Activated CD4-positive, alpha-beta T cell treated with anti-CD3 and anti-CD28 coated beads, Interleukin-2, amount 10 ng/mL, durations not matched to agents 24 days and 14 days (primary cell): ENCODE measurements around the gene LYRM9. TPM values are rescaled to one million over a fixed set of nuclear protein-coding genes. Genes with fewer than 3 reads are reported as not detected.
"Not testable (repeated sequence)": the region's sequence is repeated elsewhere in the genome, so short reads cannot be mapped to it uniquely, and the experiment has no call there.

ENCODE experiments used
- DNase-seq: peaks from one replicate; pipeline ENCODE4 v3.0.0; 2022
- H3K27ac Mint-ChIP-seq: one replicate; pipeline ENCODE4 v1.8.0; 2022; ENCODE audit warnings: mild to moderate bottlenecking, mixed read lengths
- H3K27me3 Mint-ChIP-seq: one replicate; pipeline ENCODE4 v1.8.0; 2022; ENCODE audit warnings: mixed read lengths
- H3K36me3 Mint-ChIP-seq: one replicate; pipeline ENCODE4 v1.8.0; 2022; ENCODE audit warnings: low read depth, mild to moderate bottlenecking, mixed read lengths
- H3K4me1 Mint-ChIP-seq: one replicate; pipeline ENCODE4 v1.8.0; 2021; ENCODE audit warnings: mixed read lengths
- H3K4me3 Mint-ChIP-seq: one replicate; pipeline ENCODE4 v1.8.0; 2022; ENCODE audit warnings: mild to moderate bottlenecking, moderate library complexity, mixed read lengths
- H3K9me3 Mint-ChIP-seq: one replicate; pipeline ENCODE4 v1.8.0; 2021; ENCODE audit warnings: mixed read lengths
- intact Hi-C: fragments of 100-400 bp; cut with micrococcal nuclease; formaldehyde crosslinking; loops from one replicate; pipeline ENCODE4 v1.15.1; 2023
- total RNA-seq: library from RNA; stranded (reverse); gene quantifications from 2 replicates; pipeline ENCODE4 v1.2.3, GENCODE V29; 2022

Gene LYRM9
- total RNA-seq, 1 donor from 2014 or later = 2.4 TPM

GRCh38 chr17:27896701-27897100 lies 3.5 kb upstream of the LYRM9 start:
- Mint-ChIP-seq H3K4me3 (no peak overlapping the region), H3K36me3 (no peaks in the 10 kb centered on the region), H3K27me3 (peaks cover 32% of the 10 kb centered on the region), H3K4me1 (peaks cover 11% of the 10 kb centered on the region), H3K27ac (no peak overlapping the region), H3K9me3 (no peaks in the 10 kb centered on the region)
- intact Hi-C loops = no loop called here
- DNase-seq = no peak

- Mint-ChIP-seq H3K27me3 (peaks cover 32% of the 10 kb centered on the region), H3K4me3 (no peak overlapping the region), H3K27ac (no peak overlapping the region), H3K9me3 (no peaks in the 10 kb centered on the region), H3K36me3 (no peaks in the 10 kb centered on the region), H3K4me1 (peaks cover 13% of the 10 kb centered on the region)
- intact Hi-C loops = no loop called here
- DNase-seq = no peak
Observed at GRCh38 chr17:27895940-27896535, 2.9 kb upstream of the LYRM9 start.

- Mint-ChIP-seq H3K4me3 (no peak overlapping the region), H3K36me3 (no peaks in the 10 kb centered on the region), H3K27ac (no peak overlapping the region), H3K27me3 (peaks cover 32% of the 10 kb centered on the region), H3K9me3 (no peaks in the 10 kb centered on the region), H3K4me1 (peaks cover 15% of the 10 kb centered on the region)
- intact Hi-C loops = no loop called here
- no peak for DNase-seq
Observed at GRCh38 chr17:27895123-27895895, 2.1 kb upstream of the LYRM9 start.

GRCh38 chr17:27893841-27894503 lies 807 bp upstream of the LYRM9 start:
- H3K27me3 Mint-ChIP-seq = peaks cover 31% of the 10 kb centered on the region
- intact Hi-C loops = loop anchor here (1.0 to 5.0 kb wide), 3 partner anchors 86 to 357 kb away; partner anchors contain the start of gene NLK
- H3K36me3 Mint-ChIP-seq = no peaks in the 10 kb centered on the region
- no peaks in the 10 kb centered on the region for H3K9me3 Mint-ChIP-seq
- peak overlapping the region; percentile 10 for H3K27ac Mint-ChIP-seq
- peaks cover 17% of the 10 kb centered on the region for H3K4me1 Mint-ChIP-seq
- no peak for DNase-seq
- H3K4me3 Mint-ChIP-seq = peak overlapping the region; percentile 83

GRCh38 chr17:27892542-27892865 lies 661 bp downstream of the LYRM9 start:
- no peaks in the 10 kb centered on the region for H3K9me3 Mint-ChIP-seq
- H3K4me1 Mint-ChIP-seq = peaks cover 22% of the 10 kb centered on the region
- peak overlapping the region; percentile 70 for H3K27ac Mint-ChIP-seq
- no peak for DNase-seq
- peaks cover 29% of the 10 kb centered on the region for H3K27me3 Mint-ChIP-seq
- H3K36me3 Mint-ChIP-seq = no peaks in the 10 kb centered on the region
- intact Hi-C loops = loop anchor here (5.0 kb wide), 1 partner anchor 150 kb away; the partner anchor contains the start of gene NLK
- peak overlapping the region; percentile 83 for H3K4me3 Mint-ChIP-seq

- H3K36me3 Mint-ChIP-seq = no peaks in the 10 kb centered on the region
- H3K27me3 Mint-ChIP-seq = peaks cover 25% of the 10 kb centered on the region
- H3K4me3 Mint-ChIP-seq = no peak overlapping the region
- H3K9me3 Mint-ChIP-seq = no peaks in the 10 kb centered on the region
- intact Hi-C loops = loop anchor here (5.0 kb wide), 1 partner anchor 150 kb away; the partner anchor contains the start of gene NLK
- peaks cover 24% of the 10 kb centered on the region for H3K4me1 Mint-ChIP-seq
- H3K27ac Mint-ChIP-seq = no peak overlapping the region
- no peak for DNase-seq
Observed at GRCh38 chr17:27891841-27892240, 1.3 kb downstream of the LYRM9 start.

GRCh38 chr17:27889711-27890251 lies 3.4 kb downstream of the LYRM9 start:
- H3K27me3 Mint-ChIP-seq = peaks cover 10% of the 10 kb centered on the region
- no peak for DNase-seq
- H3K4me1 Mint-ChIP-seq = peaks cover 34% of the 10 kb centered on the region
- H3K4me3 Mint-ChIP-seq = no peak overlapping the region
- H3K36me3 Mint-ChIP-seq = no peaks in the 10 kb centered on the region
- H3K27ac Mint-ChIP-seq = no peak overlapping the region
- intact Hi-C loops = loop anchor here (5.0 kb wide), 1 partner anchor 153 kb away; the partner anchor contains the start of gene NLK
- H3K9me3 Mint-ChIP-seq = no peaks in the 10 kb centered on the region

- Mint-ChIP-seq H3K9me3 (no peaks in the 10 kb centered on the region), H3K27me3 (peaks cover 6% of the 10 kb centered on the region), H3K4me1 (peaks cover 33% of the 10 kb centered on the region), H3K4me3 (no peak overlapping the region), H3K27ac (no peak overlapping the region), H3K36me3 (no peaks in the 10 kb centered on the region)
- intact Hi-C loops = no loop called here
- DNase-seq = no peak
Observed at GRCh38 chr17:27888945-27889344, 4.2 kb downstream of the LYRM9 start.

- H3K4me3 Mint-ChIP-seq = no peak overlapping the region
- peaks cover 28% of the 10 kb centered on the region for H3K4me1 Mint-ChIP-seq
- H3K27me3 Mint-ChIP-seq = peaks cover 4% of the 10 kb centered on the region
- no peak overlapping the region for H3K27ac Mint-ChIP-seq
- H3K9me3 Mint-ChIP-seq = no peaks in the 10 kb centered on the region
- no peaks in the 10 kb centered on the region for H3K36me3 Mint-ChIP-seq
- intact Hi-C loops = no loop called here
- DNase-seq = no peak
Observed at GRCh38 chr17:27888067-27888466, 5.1 kb downstream of the LYRM9 start.

- H3K4me3 Mint-ChIP-seq, H3K27ac Mint-ChIP-seq, DNase-seq, H3K36me3 Mint-ChIP-seq, H3K9me3 Mint-ChIP-seq, H3K27me3 Mint-ChIP-seq, intact Hi-C loops: not testable (repeated sequence)
- H3K4me1 Mint-ChIP-seq = peaks cover 23% of the 10 kb centered on the region
Observed at GRCh38 chr17:27886348-27886906, 6.7 kb downstream of the LYRM9 start.

- no peaks in the 10 kb centered on the region for H3K9me3 Mint-ChIP-seq
- H3K27me3 Mint-ChIP-seq = peaks cover 4% of the 10 kb centered on the region
- no peak for DNase-seq
- no peak overlapping the region for H3K4me3 Mint-ChIP-seq
- H3K36me3 Mint-ChIP-seq = no peaks in the 10 kb centered on the region
- intact Hi-C loops = no loop called here
- H3K4me1 Mint-ChIP-seq = peaks cover 31% of the 10 kb centered on the region
- no peak overlapping the region for H3K27ac Mint-ChIP-seq
Observed at GRCh38 chr17:27882162-27882840, 10.9 kb downstream of the LYRM9 start.

GRCh38 chr17:27879987-27880608 lies 13.1 kb downstream of the LYRM9 start:
- Mint-ChIP-seq H3K9me3 (no peaks in the 10 kb centered on the region), H3K4me3 (no peak overlapping the region), H3K36me3 (no peaks in the 10 kb centered on the region), H3K27ac (no peak overlapping the region), H3K4me1 (peaks cover 24% of the 10 kb centered on the region), H3K27me3 (peaks cover 4% of the 10 kb centered on the region)
- DNase-seq = peak; percentile 92
- intact Hi-C loops = loop anchor here (1.0 to 2.0 kb wide), 3 partner anchors 75 to 225 kb away; no protein-coding TSS in a partner anchor
